Endothelial cell of umbilical vein (primary cell): ENCODE results near the gene FERMT2. TPM values are rescaled to one million over a fixed set of nuclear protein-coding genes. Genes with fewer than 3 reads are reported as not detected.

Experiments used
- BruUV-seq: library from RNA; stranded (reverse); fragments of 400-500 nt; replicated peaks from 2 replicates; lab custom pipeline; 2021; lab: Mats Ljungman, UMichigan
- CTCF ChIA-PET: fragments of 300-600, 350-600 bp; sonication (Branson Sonifier 250); formaldehyde crosslinking; loops from one replicate; lab custom pipeline; 2021; ENCODE audit warnings: antibody characterized with exemption, inconsistent platforms; lab: Charles Lee
- POLR2A ChIA-PET: fragments of 300-600, 350-600 bp; sonication (Branson Sonifier 250); formaldehyde crosslinking; loops from one replicate; lab custom pipeline; 2021; ENCODE audit warnings: antibody characterized with exemption, inconsistent platforms; lab: Charles Lee
- DNase-seq: peaks from one replicate; pipeline ENCODE4 v3.0.0-alpha.2; 2011; ENCODE audit warnings: low read depth, low spot score
- FAIRE-seq: peaks from 2 replicates; lab custom pipeline; 2011; peaks lifted over from hg19 to GRCh38; lab: Jason Lieb, UNC
- H2AFZ ChIP-seq: 2 replicates; pipeline ENCODE4 v1.6.0; 2012; ENCODE audit warnings: low read depth, low read length, control low read depth, inconsistent platforms
- H3K27ac ChIP-seq: 2 replicates; pipeline ENCODE4 v1.5.1; 2011; ENCODE audit warnings: low read depth, mild to moderate bottlenecking, control low read depth, low read length, moderate library complexity; ENCODE audit not compliant: insufficient read depth
- H3K27me3 ChIP-seq, 2 experiments: 2 replicates each; pipeline versions ENCODE4 v1.6.0 to v1.6.1; 2011; ENCODE audit warnings: low read length in 2 of 2, mixed read lengths in 1 of 2; ENCODE audit not compliant: control insufficient read depth in 2 of 2, insufficient read depth in 2 of 2
- H3K36me3 ChIP-seq, 2 experiments: 2 replicates in 1 of 2; 3 replicates in 1 of 2; pipeline ENCODE4 v1.5.1; 2011; ENCODE audit warnings: low read length in 2 of 2, mild to moderate bottlenecking in 1 of 2, moderate library complexity in 1 of 2; ENCODE audit not compliant: control insufficient read depth in 2 of 2, insufficient read depth in 2 of 2; ENCODE audit errors: extremely low read depth in 1 of 2
- H3K4me1 ChIP-seq: 3 replicates; pipeline ENCODE4 v1.5.1; 2011; ENCODE audit warnings: mild to moderate bottlenecking, low read length; ENCODE audit not compliant: control insufficient read depth, insufficient read depth; ENCODE audit errors: extremely low read depth
- H3K4me2 ChIP-seq: 2 replicates; pipeline ENCODE4 v1.6.1; 2011; ENCODE audit warnings: low read length, control low read depth, mixed read lengths; ENCODE audit not compliant: insufficient read depth
- H3K4me3 ChIP-seq, 3 experiments: fragments of 200-600 bp in 1 of 3; sonication (generic), shearing (Covaris generic) in 1 of 3; replicated peaks in 1 of 3; 2 replicates each; pipeline ENCODE4 v1.5.1; 2011 to 2016; ENCODE audit warnings: control low read depth in 3 of 3, low read length in 3 of 3, mild to moderate bottlenecking in 2 of 3, inconsistent platforms in 1 of 3, low read depth in 1 of 3, moderate library complexity in 1 of 3; ENCODE audit not compliant: insufficient read depth in 1 of 3
- H3K79me2 ChIP-seq: 2 replicates; pipeline ENCODE4 v1.6.0; 2012; ENCODE audit warnings: low read length, inconsistent platforms; ENCODE audit not compliant: control insufficient read depth, insufficient read depth
- H3K9ac ChIP-seq: replicated peaks from 2 replicates; pipeline ENCODE3; 2011; ENCODE audit warnings: low read length, control low read depth; ENCODE audit not compliant: insufficient read depth; ENCODE audit errors: extremely low read depth
- H3K9me1 ChIP-seq: replicated peaks from 3 replicates; pipeline ENCODE4 v1.6.0; 2011; ENCODE audit warnings: mild to moderate bottlenecking, low read length; ENCODE audit not compliant: control insufficient read depth, insufficient read depth; ENCODE audit errors: extremely low read depth
- H3K9me3 ChIP-seq: replicated peaks from 2 replicates; pipeline ENCODE4 v1.5.1; 2012; ENCODE audit warnings: low read length, inconsistent platforms; ENCODE audit not compliant: control insufficient read depth, insufficient read depth
- H4K20me1 ChIP-seq: replicated peaks from 2 replicates; pipeline ENCODE3; 2011; ENCODE audit warnings: mild to moderate bottlenecking, low read length; ENCODE audit not compliant: control insufficient read depth, insufficient read depth; ENCODE audit errors: extremely low read depth
- EZH2 ChIP-seq: IDR thresholded peaks from 2 replicates; pipeline ENCODE4 v1.6.1; 2012; ENCODE audit warnings: borderline replicate concordance, low read depth, mild to moderate bottlenecking, moderate library complexity, low read length, inconsistent platforms; ENCODE audit not compliant: severe bottlenecking
- FOS ChIP-seq: IDR thresholded peaks from 2 replicates; pipeline ENCODE4 v1.6.1; 2011; ENCODE audit warnings: mild to moderate bottlenecking, low read length, moderate library complexity, borderline replicate concordance; ENCODE audit not compliant: insufficient read depth
- GATA2 ChIP-seq: IDR thresholded peaks from 2 replicates; pipeline ENCODE4 v1.7.0; 2011; ENCODE audit warnings: low read depth, mild to moderate bottlenecking, moderate library complexity, mixed read lengths, low read length; ENCODE audit not compliant: insufficient read length, insufficient read depth
- JUN ChIP-seq: IDR thresholded peaks from 2 replicates; pipeline ENCODE4 v1.6.1; 2011; ENCODE audit warnings: borderline replicate concordance, low read depth; ENCODE audit not compliant: insufficient read length, insufficient read depth
- MYC ChIP-seq: IDR thresholded peaks from one replicate; pipeline ENCODE4 v1.6.1; 2011; ENCODE audit warnings: mild to moderate bottlenecking, low read depth, low read length
- dilution Hi-C: fragments of 300-500 bp; cut with MboI; formaldehyde crosslinking; loops from one replicate; pipeline ENCODE4 v1.15.0; 2019; ENCODE audit warnings: low sequenced_read_pairs; ENCODE audit not compliant: extremely low pct_ligation_motif_present
- intact Hi-C: fragments of 100-400 bp; cut with micrococcal nuclease; formaldehyde crosslinking; loops from one replicate; pipeline ENCODE4 v1.10.0; 2022
- polyA plus RNA-seq, 4 experiments: library from polyadenylated mRNA; depleted of rRNA in 3 of 4; stranded (reverse) in 3 of 4; unstranded in 1 of 4; fragments of >200 nt; gene quantifications; 2 replicates each; pipeline versions ENCODE4 v1.2.1 to v1.2.3, GENCODE V29; 2011 to 2012; ENCODE audit warnings: missing spikeins in 1 of 4
- total RNA-seq: library from RNA; stranded (reverse); gene quantifications from 2 replicates; pipeline ENCODE4 v1.2.3, GENCODE V29; 2021
- TF ChIP-seq, protein P1 (sequence below): IDR thresholded peaks from 2 replicates; pipeline ENCODE4 v1.6.1; 2011; ENCODE audit not compliant: insufficient read depth, insufficient read length
- TF ChIP-seq, protein P2 (sequence below), 2 donors: IDR thresholded peaks; 1 replicate in 1 of 2; 2 replicates in 1 of 2; pipeline ENCODE4 v1.5.1; 2011; ENCODE audit warnings: low read length in 2 of 2, mild to moderate bottlenecking in 2 of 2, moderate library complexity in 2 of 2, control low read depth in 1 of 2, inconsistent platforms in 1 of 2, low read depth in 1 of 2; ENCODE audit not compliant: insufficient read depth in 1 of 2; ENCODE audit errors: extremely low read depth in 1 of 2

Gene FERMT2
- total and polyA plus RNA-seq, 2 donors (not counting 3 experiments of a cell fraction or from before 2014, with no cell fraction given): 58.7 to 108 TPM

DNA sequence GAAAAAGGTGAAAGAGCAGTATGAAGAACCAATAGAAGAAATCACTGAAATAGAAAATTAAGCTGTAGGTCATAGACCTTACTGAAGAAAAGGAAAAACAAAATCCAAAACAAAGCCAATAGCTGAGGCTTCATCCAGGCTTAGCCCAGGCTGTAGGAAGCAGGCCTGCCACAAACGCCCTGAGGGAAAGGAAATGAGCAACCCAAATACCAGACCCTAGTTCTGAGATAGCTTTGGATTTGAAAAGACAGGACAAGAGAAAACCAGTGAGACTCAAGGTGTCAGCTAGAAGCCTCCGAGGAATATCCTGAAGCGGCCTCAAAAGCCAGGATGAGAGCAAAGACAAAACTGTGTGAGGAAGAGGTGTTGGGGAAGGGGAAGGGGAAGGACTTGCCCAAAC is 79.2 kb downstream of the FERMT2 start:
- no peak for DNase-seq
- no TSS peak for BruUV-seq
- no peak overlapping the region for H3K4me3 ChIP-seq
- H3K4me1 ChIP-seq: no peaks in the 10 kb centered on the region
- no peaks in the 10 kb centered on the region for H3K79me2 ChIP-seq
- no peaks in the 10 kb centered on the region for H3K9me3 ChIP-seq
- peaks cover 29 to 34% of the 10 kb centered on the region in 2 experiments for H3K36me3 ChIP-seq
- H3K27me3 ChIP-seq: no peaks in the 10 kb centered on the region
- CTCF ChIA-PET: interaction anchor here (1.0 to 2.0 kb wide), 5 partner anchors 17 to 89 kb away, joined by 3 to 9 read pairs (median 4); no protein-coding TSS in a partner anchor
- no peaks in the 10 kb centered on the region for H3K9me1 ChIP-seq
- no peak overlapping the region for H3K27ac ChIP-seq
- H2AFZ ChIP-seq: no peak overlapping the region
- intact Hi-C loops: no loop called here
- dilution Hi-C loops: no loop called here
- TF ChIP-seq, protein P1, sequence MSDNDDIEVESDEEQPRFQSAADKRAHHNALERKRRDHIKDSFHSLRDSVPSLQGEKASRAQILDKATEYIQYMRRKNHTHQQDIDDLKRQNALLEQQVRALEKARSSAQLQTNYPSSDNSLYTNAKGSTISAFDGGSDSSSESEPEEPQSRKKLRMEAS: no peak
- TF ChIP-seq GATA2: no peak
- no peak for TF ChIP-seq MYC
- no peak for TF ChIP-seq FOS
- no peak for TF ChIP-seq EZH2
- TF ChIP-seq JUN: no peak
- TF ChIP-seq, protein P2, sequence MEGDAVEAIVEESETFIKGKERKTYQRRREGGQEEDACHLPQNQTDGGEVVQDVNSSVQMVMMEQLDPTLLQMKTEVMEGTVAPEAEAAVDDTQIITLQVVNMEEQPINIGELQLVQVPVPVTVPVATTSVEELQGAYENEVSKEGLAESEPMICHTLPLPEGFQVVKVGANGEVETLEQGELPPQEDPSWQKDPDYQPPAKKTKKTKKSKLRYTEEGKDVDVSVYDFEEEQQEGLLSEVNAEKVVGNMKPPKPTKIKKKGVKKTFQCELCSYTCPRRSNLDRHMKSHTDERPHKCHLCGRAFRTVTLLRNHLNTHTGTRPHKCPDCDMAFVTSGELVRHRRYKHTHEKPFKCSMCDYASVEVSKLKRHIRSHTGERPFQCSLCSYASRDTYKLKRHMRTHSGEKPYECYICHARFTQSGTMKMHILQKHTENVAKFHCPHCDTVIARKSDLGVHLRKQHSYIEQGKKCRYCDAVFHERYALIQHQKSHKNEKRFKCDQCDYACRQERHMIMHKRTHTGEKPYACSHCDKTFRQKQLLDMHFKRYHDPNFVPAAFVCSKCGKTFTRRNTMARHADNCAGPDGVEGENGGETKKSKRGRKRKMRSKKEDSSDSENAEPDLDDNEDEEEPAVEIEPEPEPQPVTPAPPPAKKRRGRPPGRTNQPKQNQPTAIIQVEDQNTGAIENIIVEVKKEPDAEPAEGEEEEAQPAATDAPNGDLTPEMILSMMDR (IDR thresholded peaks at IDR 0.05; ENCODE audit: extremely low read depth in 1 of 2, insufficient read depth in 1 of 2, low read depth in 1 of 2, low read length in 2 of 2): no peak
- no peak for FAIRE-seq
- no peak overlapping the region for H3K9ac ChIP-seq
- no peaks in the 10 kb centered on the region for H4K20me1 ChIP-seq
- no peak overlapping the region for H3K4me2 ChIP-seq
- POLR2A ChIA-PET: interaction anchor here (1.0 kb wide), 1 partner anchor 79 kb away, joined by 3 read pairs; the partner anchor contains the start of gene FERMT2
